Transverse colon (tissue), 4 donors: ENCODE data around the gene POU3F1. TPM values are rescaled to one million over a fixed set of nuclear protein-coding genes. Genes with fewer than 3 reads are reported as not detected.

Source experiments
- DNase-seq: peaks from one replicate; pipeline ENCODE4 v3.0.0-alpha.2; 2019
- H3K27ac ChIP-seq, 4 donors: fragments of 200-600 bp; sonication (generic); 2 replicates each; pipeline ENCODE4 v1.5.1; 2016 to 2018; ENCODE audit warnings: inconsistent platforms in 4 of 4
- H3K27me3 ChIP-seq: fragments of 200-600 bp; sonication (generic); 2 replicates; pipeline ENCODE4 v1.5.1; 2017; ENCODE audit warnings: inconsistent platforms
- H3K36me3 ChIP-seq, 4 donors: fragments of 200-600 bp; sonication (generic); 2 replicates each; pipeline ENCODE4 v1.5.1; 2017 to 2019; ENCODE audit warnings: inconsistent platforms in 4 of 4
- H3K4me1 ChIP-seq, 4 donors: fragments of 200-600 bp; sonication (generic); 2 replicates each; pipeline ENCODE4 v1.5.1; 2017 to 2020; ENCODE audit warnings: inconsistent platforms in 4 of 4
- H3K4me3 ChIP-seq, 4 donors: fragments of 200-600 bp; sonication (generic); 1 replicate in 1 of 4; 2 replicates in 3 of 4; pipeline versions ENCODE4 v1.5.1 to v1.6.1; 2017 to 2019; ENCODE audit warnings: inconsistent platforms in 4 of 4
- H3K9me3 ChIP-seq, 2 donors: fragments of 200-600 bp; sonication (generic); 2 replicates each; pipeline ENCODE4 v1.5.1; 2017 to 2019; ENCODE audit warnings: inconsistent platforms in 2 of 2
- EP300 ChIP-seq: sonication (generic); formaldehyde crosslinking; IDR thresholded peaks from one replicate; pipeline ENCODE4 v1.6.1; 2017; ENCODE audit warnings: antibody characterized with exemption, low read depth
- POLR2A ChIP-seq: fragments of 450-650 bp; IDR thresholded peaks from one replicate; pipeline ENCODE4 v1.6.1; 2016; ENCODE audit warnings: antibody characterized with exemption, mild to moderate bottlenecking, moderate library complexity
- POLR2AphosphoS5 ChIP-seq, 3 donors: sonication (generic); formaldehyde crosslinking; IDR thresholded peaks; one replicate each; pipeline ENCODE4 v1.6.1; 2016; ENCODE audit warnings: antibody characterized with exemption in 3 of 3
- WGBS, 2 donors: methylation state at CpG; one replicate each; pipeline ENCODE4 v1.1.5; 2018; ENCODE audit warnings: low coverage in 1 of 2; 5-methylcytosine and 5-hydroxymethylcytosine counted together
- in situ Hi-C, 4 donors: fragments of 200-750 bp; cut with MboI; loops; one replicate each; pipeline versions ENCODE4 v1.15.0 to v1.15.1; 2017; ENCODE audit warnings: low sequenced_read_pairs in 3 of 4, low pct_ligation_motif_present in 1 of 4, low pct_unique_long_range_greater_than_20kb in 1 of 4
- intact Hi-C: fragments of 100-400 bp; cut with DNase I; formaldehyde crosslinking; loops from one replicate; pipeline ENCODE4 v1.15.1; 2023; ENCODE audit warnings: low total_unique reads
- total RNA-seq, 4 donors: library from RNA; depleted of rRNA; stranded (reverse); fragments of >200 nt; gene quantifications; one replicate each; pipeline ENCODE4 v1.1.0, GENCODE V29; 2016
- TF ChIP-seq, protein P1 (sequence below), 5 experiments: fragments of 200-600 bp in 3 of 5; fragments of 450-650 bp in 2 of 5; sonication (generic) in 3 of 5; IDR thresholded peaks; 1 replicate in 2 of 5; 2 replicates in 3 of 5; pipeline ENCODE4 v1.5.1; 2016 to 2017; ENCODE audit warnings: antibody characterized with exemption in 5 of 5, inconsistent platforms in 3 of 5, mild to moderate bottlenecking in 2 of 5, moderate library complexity in 1 of 5

POU3F1 gene
- total RNA-seq, 4 donors from 2014 or later = not detected

DNA sequence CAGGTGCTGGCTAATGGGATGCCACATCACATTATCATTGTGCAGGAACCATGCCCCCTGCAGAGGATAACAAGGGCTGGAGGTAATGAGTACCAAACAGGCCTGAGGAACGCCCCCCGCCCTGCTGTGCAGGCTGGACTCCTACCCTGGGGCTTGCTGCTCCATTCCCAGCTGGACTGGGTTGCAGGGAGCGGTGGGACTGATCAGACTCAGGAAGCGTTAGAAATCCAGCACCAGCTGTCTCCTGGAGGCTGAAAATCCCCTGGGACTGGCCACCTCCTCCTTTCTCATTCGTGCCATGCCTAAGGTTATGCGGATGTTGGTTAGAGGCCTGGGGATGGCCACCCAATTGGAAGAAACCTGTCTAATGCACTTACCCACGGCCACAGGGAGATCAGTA, 36.9 kb upstream of the POU3F1 start:
- 92% methylated on average over 6 of the region's 7 CpGs; no CpG with 5 or more reads in 1 of the 2 donors for WGBS, 2 donors
- DNase-seq = no peak
- Histone ChIP-seq H3K36me3 (no peaks in the 10 kb centered on the region), H3K4me3 (no peak overlapping the region), H3K27ac (no peak overlapping the region), H3K4me1 (no peaks in the 10 kb centered on the region), H3K27me3 (no peaks in the 10 kb centered on the region), H3K9me3 (no peaks in the 10 kb centered on the region)
- intact Hi-C loops = no loop called here
- TF ChIP-seq POLR2AphosphoS5 (IDR thresholded peaks at IDR 0.05) (no peak), EP300 (no peak), POLR2A (no peak)
- TF ChIP-seq, protein P1, sequence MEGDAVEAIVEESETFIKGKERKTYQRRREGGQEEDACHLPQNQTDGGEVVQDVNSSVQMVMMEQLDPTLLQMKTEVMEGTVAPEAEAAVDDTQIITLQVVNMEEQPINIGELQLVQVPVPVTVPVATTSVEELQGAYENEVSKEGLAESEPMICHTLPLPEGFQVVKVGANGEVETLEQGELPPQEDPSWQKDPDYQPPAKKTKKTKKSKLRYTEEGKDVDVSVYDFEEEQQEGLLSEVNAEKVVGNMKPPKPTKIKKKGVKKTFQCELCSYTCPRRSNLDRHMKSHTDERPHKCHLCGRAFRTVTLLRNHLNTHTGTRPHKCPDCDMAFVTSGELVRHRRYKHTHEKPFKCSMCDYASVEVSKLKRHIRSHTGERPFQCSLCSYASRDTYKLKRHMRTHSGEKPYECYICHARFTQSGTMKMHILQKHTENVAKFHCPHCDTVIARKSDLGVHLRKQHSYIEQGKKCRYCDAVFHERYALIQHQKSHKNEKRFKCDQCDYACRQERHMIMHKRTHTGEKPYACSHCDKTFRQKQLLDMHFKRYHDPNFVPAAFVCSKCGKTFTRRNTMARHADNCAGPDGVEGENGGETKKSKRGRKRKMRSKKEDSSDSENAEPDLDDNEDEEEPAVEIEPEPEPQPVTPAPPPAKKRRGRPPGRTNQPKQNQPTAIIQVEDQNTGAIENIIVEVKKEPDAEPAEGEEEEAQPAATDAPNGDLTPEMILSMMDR (IDR thresholded peaks at IDR 0.05) = no peak
- in situ Hi-C loops = no loop called here

DNA sequence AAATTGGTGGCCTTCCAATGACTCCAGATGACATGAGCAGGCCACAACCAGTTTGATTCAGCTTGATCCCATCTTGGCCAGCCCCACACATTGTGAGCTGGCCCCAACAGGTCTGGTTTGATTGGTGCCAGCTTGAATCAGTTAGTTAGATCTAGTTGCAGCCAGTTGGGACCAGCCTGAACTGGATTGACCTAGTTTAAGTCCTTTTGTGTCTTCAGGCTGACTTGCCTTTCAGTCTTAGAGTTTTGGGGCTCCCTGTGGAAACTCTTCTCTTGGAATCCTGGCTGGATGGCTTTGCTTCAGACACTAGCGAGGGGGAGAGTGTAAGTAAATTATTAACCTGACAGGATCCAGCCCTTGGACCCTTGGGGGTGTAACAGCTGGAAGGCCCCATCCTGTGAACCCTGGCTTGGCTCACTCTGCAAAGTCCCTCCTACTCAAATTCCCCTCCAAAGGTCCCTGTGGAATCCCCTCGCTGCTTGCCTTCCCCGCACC, 36.2 kb upstream of the POU3F1 start:
- in situ Hi-C loops (no loop called here), intact Hi-C loops (no loop called here)
- no peaks in the 10 kb centered on the region for H3K4me1 ChIP-seq
- H3K4me3 ChIP-seq = no peak overlapping the region
- no peaks in the 10 kb centered on the region for H3K36me3 ChIP-seq
- no peaks in the 10 kb centered on the region for H3K9me3 ChIP-seq
- no peak overlapping the region for H3K27ac ChIP-seq
- no peak for DNase-seq
- 72 to 75% methylated on average over 2 to 3 of the region's 3 CpGs for WGBS, 2 donors
- TF ChIP-seq, protein P1 (IDR thresholded peaks at IDR 0.05) = no peak
- TF ChIP-seq EP300 (no peak), POLR2A (no peak), POLR2AphosphoS5 (IDR thresholded peaks at IDR 0.05) (no peak)
- no peaks in the 10 kb centered on the region for H3K27me3 ChIP-seq

DNA sequence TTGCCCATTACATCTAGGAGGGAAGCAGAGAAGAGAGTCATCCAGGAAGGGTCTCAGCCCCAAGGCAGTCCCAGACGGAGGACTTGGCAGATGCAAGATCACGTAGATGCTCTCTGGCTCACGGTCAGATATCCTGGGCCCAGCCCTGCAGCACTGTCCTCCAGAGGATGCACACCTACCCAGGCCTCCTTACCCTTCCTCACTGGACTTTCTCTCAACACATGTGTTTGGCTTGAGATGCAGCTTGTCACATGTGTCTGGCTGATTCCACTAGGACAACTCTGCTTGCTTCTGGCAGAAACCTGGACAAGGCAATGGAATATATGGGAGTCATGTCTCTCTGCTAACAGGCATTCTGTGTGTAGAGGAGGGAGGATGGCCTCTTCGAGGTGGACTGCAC, 32.4 kb upstream of the POU3F1 start:
- Histone ChIP-seq H3K36me3 (no peaks in the 10 kb centered on the region), H3K27ac (no peak overlapping the region), H3K9me3 (no peaks in the 10 kb centered on the region), H3K4me3 (no peak overlapping the region), H3K27me3 (no peaks in the 10 kb centered on the region), H3K4me1 (no peaks in the 10 kb centered on the region)
- in situ Hi-C loops = no loop called here
- intact Hi-C loops = no loop called here
- TF ChIP-seq POLR2AphosphoS5 (IDR thresholded peaks at IDR 0.05) (no peak), EP300 (no peak), POLR2A (no peak)
- TF ChIP-seq, protein P1 (IDR thresholded peaks at IDR 0.05) = no peak
- no peak for DNase-seq
- 88% methylated on average over 4 of the region's 4 CpGs; no CpG with 5 or more reads in 1 of the 2 donors for WGBS, 2 donors

DNA sequence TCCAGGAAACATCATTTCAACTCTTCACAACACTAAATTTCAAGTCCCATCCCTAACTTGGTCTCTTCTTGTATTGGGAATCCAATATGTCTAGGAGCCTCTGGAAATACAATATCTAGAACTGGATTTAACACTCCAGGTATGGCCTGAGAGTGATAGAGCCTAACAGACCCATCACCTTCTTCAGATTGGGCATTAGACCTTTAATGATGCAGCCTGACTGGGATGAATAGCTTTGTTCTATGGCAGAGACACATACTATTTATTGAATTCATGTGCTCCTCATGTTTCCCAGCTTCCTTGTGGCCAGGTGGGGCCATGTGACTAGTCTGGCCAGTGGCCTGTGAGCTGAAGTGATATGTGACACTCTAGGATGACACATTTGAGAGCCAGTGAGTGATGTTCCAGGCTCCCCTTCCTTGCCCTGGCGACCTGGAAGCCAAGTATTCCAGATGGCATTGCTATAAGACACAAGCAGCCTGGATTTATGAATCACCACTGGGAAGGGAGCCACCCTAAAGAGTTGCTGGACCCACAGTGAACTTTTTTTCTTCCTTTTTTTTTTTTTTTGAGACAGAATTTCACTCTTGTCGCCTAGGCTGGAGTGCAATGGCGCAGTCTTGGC, 31.0 kb upstream of the POU3F1 start:
- Histone ChIP-seq H3K27ac (no peak overlapping the region), H3K27me3 (peaks cover 10% of the 10 kb centered on the region), H3K36me3 (no peaks in the 10 kb centered on the region), H3K4me1 (no peaks in the 10 kb centered on the region), H3K9me3 (no peaks in the 10 kb centered on the region), H3K4me3 (no peak overlapping the region)
- WGBS, 2 donors = 84% methylated on average over 3 of the region's 3 CpGs; no CpG with 5 or more reads in 1 of the 2 donors
- intact Hi-C loops (no loop called here), in situ Hi-C loops (no loop called here)
- TF ChIP-seq POLR2AphosphoS5 (IDR thresholded peaks at IDR 0.05) (no peak), POLR2A (no peak), EP300 (no peak)
- TF ChIP-seq, protein P1 (IDR thresholded peaks at IDR 0.05) = no peak
- DNase-seq = no peak
